ENCODE results near the gene IGFL3.

Gene IGFL3

DNA sequence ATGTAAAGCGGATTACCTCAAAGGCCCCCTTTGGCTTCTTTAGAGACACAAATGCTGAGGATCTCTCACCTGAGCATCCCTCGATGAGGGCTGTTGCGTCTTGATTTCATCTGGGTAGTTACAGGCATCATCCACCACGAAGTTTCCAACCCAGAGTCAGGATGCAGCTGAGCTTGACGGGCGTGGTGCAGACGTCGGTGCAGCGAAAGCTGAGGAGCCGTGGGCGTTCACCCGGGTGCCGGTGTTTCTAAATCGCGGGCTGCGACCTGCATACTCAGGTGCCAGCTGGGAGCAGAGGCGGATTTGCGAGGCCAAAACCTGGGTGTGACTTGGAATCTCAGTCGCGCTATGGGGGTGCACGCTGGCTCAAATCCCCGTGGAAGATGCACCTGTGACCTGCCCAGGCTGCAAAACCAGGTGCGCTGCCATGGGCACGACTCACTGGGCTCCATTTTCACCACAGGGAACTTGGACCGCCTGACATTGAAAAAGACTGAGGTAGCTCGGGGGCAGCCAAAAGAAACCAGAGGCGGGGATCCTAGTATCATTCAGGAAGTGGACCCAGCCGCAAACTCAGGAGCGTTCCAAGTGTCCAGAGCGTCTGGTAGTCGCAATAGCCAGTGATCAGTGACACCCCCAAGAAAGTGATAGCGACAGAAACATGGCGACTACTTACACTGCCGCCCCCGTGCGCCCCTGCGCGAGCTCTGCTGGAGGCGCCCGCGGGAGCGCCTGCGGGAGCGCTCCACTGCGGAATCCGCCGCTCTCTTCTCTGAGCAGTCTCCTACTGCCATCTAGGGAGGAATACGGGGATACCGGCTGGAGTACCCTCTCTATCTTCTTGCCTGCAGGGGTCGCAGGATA is 47.3 kb downstream of the IGFL3 start:
- DNase-seq (ENCODE audit: low read depth), result no peak

DNA sequence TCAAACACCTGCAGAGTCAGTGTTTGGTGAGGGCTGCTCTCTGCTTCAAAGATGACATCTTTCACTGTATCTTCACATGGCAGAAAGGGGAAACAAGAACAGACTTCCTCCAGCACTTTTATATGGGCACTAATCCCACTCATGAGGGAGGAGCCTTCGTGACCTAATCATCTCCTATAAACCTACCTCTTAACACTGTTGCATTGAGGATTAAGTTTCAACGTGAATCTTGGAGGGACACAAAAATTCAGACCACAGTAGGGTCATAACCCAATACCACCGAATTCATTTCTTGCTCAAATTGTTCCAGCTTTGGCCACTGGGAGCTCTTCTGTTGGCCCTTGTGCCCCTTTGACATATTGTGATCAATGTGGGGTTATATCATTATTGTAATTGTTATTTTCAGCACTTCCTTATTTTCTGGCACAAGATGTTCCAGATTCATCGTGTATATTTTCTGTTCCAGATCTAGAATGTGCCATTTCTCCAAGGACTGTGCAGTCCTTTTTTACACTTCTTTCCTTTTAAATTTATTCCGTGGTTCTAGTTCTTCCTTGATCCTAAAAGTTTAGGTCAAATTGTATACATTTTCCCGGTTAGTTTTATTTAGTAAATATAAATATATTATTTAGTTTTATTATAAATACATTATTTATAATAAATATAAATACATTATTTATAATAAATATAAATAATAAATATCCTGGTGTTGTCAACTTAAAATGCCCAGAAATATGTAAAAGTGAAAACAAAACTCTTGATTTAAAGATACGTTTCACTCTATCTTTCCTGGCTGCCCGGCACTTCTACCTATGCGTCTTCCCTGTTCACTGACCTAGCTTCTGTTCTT is 48.2 kb downstream of the IGFL3 start:
- no peak for DNase-seq (ENCODE audit: low read depth)

DNA sequence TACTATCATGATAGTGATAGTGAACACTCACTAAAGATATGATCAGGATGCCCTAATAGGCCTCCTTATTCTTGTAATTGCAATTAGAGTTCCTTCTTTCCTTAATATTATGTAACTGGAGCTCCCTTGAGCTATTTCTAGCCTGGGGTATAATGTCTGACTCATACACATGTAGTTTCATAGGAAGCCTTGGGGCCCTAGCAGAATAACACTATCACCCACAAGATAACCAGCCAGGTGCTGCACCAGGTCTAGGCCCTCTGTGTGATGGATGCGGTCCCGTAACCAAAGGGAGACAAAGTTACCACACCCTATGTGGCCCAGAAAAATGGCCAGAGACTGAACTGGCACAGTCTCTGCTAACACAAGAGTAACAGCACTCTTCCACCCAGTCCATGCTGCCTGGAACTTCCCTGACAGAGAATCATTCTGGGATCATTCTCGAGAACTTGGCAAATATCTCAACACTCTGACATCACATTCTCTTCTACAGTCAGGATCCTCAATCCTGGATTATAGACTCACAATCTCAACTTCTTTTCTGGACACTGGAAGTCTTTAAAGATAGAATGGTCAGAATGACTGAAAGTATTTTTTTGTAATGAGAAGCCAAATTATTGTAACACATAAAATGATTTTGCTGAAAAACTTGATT is 51.1 kb downstream of the IGFL3 start:
- no peak for DNase-seq (ENCODE audit: low read depth)

All from activated T-cell treated with anti-CD3 and anti-CD28 coated beads for 1 hour (primary cell).